ENCODE data around the gene SAP130.
A peak's percentile ranks its signal among the peaks of the same experiment; 100 is the strongest.

SAP130 gene

DNA sequence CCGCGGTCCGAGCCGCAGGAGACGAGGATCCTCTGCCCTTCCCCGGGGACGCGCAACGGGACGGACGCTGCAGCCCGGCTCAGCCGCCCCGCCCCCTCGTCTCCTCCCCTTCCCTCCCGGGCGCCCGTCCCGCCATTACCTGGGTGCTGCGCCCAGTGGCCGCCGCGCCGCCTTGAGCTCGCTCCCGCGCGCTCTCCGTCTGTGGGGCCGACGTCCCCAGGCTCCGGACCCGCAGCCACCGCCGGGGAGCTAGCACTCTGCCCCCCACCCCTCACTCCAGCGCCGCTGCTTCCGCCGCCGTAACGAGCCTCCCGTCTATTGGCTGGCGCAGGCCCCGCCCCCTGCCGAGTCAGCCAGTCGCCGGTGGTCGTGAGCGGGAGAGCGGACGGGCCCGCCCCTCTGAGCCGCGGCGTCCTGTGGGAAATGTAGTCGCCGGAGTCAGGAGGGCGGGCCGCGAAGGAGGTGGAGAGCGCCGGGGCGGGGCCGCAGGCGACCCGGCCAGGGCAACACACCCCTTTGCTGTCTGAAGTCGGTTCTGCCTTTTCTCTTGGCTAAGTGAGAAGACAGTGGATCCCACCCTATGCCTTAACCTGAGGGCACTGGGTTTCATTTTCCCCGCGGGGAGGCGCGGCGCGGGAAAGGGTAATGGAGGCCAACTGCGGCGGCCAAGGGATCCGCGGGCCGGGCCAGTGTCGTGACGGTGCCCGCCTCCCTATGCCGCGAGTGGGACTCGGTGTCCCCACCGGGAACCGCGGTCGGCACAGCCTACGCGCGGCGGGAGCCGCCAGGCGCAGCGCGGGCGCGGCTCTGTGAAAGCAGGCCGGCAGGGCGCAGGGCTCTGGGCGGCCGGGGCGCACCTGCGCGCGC lies at the start of gene SAP130:
SAP130 (minus strand) TSS at position 259 of the 867 bp plus-strand sequence. CDS start 1,767 bp downstream, outside the sequence.
- DNase-seq: peak; percentile 97

DNA sequence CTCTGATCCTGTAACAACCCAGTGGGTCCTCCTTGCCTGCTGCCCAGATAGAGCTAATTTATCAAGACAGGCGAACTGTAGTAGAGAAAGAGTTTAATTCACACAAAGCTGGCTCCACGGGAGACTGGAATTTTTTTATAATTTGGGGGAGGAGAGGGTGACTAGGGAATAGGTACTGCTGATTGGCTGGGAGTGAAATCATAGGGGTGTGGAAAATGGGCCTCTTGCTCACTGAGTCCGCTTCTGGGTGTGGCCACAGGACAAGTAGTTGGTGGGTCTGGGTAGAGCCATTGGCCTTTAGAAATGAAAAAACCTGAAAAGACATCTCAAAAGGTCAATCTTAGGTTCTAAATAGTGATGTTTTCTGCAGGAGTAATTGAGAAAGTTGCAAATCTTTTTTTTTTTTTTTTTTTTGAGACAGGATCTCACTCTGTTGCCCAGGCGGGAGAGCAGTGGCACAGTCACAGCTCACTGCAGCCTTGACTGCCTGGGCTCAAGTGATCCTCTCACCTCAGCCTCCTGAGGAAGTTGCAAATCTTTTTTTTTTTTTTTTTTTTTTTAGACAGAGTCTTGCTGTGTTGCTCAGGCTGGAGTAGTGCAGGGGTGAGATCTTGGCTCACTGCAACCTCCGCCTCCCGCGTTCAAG lies 48.7 kb upstream of the SAP130 start:
- DNase-seq: no peak

DNA sequence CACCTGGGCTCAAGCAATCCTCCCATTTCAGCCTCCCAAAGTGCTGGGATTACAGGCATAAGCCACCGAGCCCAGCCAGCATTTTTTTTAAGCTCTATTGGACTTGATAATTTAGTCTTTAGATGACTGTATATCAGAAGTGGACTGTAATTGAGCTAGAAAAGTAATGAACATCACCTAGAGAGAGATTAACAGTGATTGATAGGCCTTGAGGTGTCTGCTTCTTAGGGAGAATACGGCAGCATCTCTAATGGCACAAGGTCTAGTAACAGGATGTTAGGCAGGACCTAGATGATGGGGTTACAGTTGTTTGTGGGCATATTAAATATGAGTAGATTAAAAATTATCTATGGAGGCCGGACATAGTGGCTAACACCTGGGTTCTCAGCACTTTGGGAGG lies 45.4 kb upstream of the SAP130 start:
- no peak for DNase-seq

DNA sequence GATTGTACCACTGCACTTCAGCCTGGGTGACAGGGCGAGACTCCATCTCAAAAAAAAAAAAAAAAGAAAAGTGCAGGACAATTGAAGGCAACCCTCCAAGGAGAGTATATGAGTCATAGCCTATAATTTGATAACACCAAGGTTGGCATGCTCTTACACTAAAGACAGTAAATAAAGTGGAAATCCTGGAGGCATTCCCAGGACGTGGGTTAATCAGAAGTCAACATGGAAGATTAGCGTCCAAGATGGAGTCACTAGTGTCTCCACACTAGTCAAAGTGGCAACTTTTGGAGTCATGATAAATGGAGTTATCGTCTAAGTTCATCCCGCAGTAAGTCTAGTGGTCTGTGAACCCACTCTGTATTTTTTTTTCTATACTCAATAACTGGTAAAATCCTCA lies 41.9 kb upstream of the SAP130 start:
- no peak for DNase-seq

DNA sequence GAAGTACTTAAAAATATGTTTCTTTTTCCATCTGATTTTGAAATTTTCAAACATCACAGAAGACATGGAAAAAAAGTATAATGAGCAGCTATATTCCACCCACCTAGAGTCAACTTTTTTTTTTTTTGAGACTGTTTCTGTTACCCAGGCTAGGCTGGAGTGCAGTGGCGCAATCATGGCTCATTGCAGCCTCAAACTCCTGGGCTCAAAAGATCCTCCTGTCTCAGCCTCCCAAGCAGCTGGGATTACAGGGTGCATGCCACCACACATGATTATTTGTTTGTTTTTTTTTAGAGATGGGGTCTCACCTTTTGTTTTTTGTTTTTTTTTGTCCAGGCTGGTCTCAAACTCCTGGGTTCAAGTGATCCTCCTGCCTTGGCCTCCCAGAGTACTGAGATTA lies 36.5 kb upstream of the SAP130 start:
- no peak for DNase-seq

DNA sequence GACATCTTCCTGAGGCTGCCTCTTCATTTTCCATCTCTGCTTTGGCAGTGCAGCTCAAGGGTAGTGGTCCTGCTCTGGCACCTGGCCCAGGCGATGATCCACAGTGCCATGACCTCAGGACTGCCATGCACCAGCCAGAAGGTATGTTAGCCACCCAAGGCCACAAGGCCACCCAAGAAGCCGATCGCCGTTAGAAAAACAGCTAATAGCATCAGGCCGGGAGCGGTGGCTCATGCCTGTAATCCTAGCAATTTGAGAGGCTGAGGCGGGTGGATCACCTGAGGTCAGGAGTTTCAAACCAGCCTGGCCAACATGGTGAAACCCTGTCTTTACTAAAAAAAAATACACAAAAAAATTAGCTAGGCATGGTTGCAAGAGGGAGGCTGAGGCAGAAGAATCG lies 34.7 kb upstream of the SAP130 start:
- DNase-seq: no peak

DNA sequence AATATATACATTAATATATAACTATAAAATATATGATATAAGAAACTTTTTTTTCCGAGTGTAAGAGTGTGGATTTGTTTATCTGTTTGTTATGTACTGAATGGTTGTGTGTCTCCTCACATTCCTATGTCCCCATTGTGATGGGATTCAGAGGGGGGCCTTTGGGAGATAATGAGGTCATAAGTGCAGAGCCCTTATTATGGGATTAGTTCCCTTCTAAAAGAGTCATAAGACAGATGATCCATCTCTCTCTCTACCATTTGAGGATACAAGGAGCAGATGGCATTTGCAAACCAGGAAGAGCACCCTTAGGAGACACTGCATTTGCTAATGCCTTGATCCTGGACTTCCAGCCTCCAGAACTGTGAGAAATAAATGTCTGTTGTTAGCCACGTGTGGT lies 30.3 kb upstream of the SAP130 start:
- DNase-seq: no peak

DNA sequence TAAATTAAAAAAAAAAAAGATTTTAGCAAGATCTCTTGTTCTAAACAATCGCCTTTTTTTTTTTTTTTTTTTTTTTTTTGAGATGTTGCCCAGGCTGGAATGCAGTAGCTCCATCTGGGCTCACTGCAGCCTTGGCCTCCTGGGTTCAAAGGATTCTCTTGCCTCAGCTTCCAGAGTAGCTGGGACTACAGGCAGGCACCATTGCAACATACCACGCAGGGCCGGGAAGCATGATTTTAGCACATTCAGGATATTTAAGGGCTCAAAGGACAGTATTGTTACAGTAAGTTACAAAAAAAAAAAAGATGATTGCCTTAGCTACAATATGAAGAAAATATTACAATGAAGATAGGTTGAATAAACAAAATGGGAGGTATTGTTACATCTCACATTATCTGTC lies 29.5 kb upstream of the SAP130 start:
- no peak for DNase-seq

DNA sequence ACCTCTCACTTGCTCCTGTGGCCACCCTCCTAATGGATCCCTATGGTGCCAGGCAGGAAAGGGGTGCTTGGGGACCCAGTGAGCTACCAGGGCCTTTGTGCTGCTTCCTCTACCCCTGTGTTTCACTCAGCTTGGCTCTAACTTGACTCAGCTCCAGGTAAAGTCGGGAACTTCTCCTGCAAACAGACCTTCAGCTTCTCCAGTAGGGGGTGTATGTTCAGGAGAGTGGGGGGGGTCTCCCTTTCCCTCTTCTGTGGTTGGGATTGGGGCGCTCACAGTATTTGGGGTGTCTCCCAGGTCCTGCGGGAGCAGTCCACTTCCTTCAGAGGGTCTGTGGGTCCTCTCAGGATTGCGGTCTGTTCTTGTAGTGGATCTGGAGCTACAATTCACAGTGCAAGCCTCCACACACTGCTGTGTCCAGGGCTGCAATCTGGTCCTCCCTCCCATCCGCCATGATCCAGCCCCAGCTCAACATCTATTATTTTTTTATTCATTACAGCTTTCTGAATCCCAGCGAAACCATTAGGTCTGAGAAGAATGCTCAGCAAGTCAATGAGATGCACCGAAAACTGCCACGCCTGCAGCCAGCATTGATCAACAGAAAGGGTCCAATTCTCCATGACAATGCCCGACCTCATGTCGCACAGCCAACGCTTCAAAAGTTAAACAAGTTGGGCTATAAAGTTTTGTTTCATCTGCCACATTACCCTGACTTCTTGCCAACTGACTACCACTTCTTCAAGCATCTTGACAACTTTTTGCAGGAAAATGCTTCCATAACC lies 26.4 kb upstream of the SAP130 start:
- no peak for DNase-seq

DNA sequence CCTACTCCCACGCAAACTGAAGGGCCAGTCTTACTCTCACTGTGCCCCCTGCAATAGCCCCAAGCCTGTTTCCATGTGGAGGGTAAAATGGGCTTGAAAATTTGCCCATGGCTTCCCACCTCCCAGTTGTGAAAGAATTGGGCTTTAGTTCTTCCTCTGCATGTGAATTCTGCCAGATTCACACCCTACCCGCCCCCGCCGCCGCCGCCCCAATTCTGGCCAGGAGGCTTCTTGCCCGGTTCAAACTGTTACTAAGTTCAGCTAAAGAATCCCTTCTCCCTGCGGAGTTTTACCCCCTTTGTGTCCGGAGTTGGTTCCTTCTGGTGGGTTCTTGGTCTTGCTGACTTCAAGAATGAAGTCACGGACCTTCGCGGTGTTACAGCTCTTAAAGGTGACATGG lies 25.5 kb upstream of the SAP130 start:
- no peak for DNase-seq

DNA sequence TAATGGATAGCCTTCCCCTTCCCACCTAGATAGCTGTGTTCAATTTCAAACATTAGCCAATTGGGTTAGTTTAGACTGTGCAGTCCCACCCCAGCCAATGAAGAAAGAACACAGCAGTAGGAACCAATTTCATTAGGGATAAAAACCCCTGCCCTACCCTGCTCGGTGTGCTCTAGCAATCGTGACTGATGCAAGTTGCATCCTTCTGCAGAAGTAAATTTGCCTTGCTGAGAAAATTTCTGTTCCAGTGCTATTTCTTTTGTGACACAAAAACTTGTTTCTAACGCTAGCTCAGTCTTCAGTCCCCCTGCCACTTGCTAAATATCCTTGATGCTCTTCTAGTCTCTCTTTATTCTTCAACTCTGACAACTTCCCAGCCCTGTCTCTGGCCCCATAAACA lies 15.2 kb upstream of the SAP130 start:
- DNase-seq: no peak

DNA sequence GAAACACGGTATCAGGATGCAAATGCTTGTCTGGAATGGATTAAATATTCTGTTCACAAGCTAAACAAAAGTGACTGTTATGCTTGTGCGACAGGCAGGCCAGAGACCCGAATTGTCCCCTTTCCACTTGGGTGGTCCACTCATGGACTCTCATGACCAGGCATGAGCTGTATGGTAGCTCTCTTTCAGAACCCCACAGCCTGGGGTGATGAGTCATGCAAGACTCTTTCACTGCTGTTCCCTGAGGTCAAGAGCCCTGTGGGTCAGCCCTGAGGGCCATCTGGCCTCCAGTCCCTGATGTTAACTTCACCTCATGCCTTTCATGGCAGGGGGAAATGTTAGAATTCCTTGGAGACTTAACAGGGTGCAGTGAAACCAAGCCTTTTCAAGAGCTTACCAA lies 13.7 kb upstream of the SAP130 start:
- DNase-seq: no peak

DNA sequence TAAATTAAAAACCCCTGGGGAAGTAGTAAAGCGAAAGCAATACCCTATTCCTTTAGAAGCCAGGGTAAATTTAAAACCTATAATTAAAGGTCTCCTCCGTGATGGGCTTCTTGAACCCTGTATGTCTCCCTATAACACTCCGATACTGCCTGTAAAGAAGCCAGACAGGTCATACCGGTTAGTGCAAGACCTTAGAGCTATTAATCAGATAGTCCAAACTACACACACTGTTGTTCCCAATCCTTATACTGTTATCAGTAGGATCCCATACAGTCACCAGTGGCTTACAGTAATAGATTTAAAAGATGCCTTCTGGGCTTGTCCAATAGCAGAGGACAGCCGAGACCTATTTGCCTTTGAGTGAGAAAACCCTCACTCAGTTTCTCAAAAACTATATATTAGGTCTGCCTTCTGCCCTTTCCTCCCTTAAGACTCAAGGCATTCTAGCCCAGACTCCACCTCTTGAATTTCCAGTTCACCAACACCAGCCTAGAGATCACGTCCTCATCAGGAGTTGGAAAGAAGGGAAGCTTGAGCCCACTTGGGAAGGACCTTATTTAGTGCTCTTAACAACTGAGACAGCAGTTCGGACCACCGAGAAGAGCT lies 12.4 kb upstream of the SAP130 start:
- no peak for DNase-seq

DNA sequence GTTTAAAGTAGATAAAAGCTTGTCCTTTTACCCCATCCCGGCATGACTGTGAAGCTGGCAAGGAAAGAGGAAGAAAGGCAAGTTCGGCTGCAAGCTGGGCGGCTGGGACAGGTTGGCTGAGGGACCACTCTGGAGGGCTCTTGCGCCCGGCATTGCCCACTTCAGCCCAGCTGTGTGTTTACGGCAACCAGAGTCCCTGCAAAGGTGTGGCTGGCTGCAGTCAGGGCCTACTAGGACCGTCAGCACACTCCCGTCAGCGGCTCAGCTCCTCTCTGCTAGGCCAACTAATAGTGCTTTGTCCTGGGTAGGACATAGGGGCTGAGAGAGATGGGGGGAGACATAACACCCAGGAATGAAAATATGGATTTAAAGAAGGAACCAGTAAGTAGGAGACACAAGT lies 11.7 kb upstream of the SAP130 start:
- DNase-seq: no peak

DNA sequence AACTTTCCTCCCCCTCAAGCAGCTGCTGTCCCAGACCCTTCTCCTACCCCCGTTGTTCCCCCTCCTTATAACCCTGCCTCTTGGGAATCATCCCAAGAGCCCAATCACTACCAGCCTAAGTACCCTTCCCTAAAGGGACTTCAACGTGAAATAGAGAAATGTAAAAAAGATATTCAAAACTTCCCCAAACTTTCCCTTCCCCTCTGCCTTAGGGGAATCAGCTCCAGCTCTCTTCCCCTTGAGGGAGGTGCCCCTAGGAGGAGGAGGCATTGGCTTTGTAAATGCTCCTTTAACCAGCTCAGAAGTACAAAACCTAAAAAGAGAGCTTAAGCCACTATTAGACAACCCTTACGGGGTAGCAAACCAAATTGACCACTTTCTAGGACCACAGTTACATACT lies 10.6 kb upstream of the SAP130 start:
- no peak for DNase-seq

DNA sequence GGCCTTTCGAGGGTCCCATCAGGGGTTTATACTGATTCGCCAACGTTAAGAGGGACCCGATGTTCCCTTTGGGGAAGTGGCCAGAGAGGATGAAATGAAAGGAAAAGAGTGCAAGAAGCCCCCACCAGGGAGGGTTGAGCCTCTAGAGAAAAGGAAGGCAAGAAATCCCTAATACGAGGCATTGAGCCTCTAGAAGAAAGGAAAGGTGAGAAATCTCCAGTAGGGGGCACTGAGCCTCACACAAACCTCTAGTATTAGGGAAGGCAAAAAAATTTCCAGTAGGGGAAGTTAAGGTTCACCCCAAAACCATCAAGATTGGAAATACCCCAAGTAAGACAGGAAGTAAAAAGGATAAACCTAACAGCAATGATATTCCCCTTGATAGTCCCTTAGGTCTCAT lies 9.8 kb upstream of the SAP130 start:
- no peak for DNase-seq

DNA sequence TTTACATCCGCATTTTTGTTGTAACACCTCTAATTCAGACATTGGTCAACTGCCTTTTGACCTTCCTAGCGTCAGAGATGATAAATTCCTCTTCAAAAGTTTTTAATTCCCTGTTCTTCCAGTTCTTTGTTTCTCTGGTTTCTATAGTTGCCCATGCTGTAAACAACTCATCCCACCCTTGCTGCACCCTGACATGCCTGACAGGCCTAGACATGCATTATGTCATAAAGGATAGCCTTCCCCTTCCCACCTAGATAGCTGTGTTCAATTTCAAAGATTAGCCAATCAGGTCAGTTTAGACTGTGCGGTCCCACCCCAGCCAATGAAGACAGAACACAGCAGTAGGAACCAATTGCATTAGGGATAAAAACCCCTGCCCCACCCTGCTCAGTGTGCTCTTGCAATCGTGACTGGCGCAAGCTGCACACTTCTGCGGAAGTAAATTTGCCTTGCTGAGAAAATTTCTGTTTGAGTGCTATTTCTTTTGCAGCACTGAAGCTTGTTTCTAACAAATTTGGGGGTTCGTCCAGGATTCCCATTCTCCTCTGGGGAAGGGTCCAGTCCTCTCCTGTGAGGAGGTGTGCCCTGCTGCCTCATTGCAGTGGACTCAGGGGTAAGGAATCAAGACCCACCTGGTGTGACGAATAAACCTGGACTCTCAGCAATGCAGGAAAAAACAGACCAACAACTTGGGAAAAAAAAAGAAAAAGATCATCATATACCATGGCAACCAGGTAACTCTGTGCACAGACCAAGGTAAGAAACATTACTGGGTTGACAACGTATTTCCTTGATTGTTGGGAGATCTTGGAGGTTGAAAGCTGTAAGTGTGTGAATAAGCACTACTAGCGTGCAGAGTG lies 9.1 kb upstream of the SAP130 start:
- no peak for DNase-seq

DNA sequence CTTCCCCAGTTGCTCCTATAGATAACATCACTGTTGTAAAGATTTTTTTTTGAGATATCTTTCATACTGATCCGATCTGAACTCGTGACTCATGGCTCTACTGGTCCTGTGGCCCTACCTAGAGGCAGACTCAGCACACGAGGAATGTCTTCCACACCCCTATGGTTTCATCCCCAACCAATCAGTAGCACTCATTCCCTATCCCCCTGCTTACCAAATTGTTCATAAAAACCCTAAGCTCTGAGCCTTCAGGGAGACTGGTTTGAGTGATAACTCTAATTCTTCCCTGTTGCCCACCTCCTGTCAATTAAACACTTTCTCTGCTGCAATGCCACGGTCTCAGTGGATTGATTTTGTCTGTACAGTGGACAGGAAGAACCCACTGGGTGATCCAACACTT lies 4.2 kb upstream of the SAP130 start:
- DNase-seq: no peak

DNA sequence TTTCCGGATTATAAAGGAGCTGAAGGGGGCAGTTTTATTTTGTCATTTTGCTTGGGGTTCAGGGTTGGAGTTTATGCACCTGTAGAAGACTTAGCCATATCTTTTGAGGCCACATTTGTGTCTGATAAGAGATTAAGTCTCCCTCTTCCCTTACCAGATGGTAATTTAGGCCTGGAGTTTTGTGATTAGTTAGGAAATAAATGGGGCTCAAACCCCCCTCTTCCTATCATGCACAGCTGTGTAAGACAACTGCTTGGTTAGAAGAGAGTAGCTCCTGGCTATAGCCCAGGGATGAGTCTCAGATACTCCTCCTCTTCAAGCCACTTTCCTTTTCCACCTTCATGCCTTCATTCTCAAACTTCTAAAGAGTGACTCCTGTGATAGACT lies 802 bp upstream of the SAP130 start:
- DNase-seq: no peak

DNA sequence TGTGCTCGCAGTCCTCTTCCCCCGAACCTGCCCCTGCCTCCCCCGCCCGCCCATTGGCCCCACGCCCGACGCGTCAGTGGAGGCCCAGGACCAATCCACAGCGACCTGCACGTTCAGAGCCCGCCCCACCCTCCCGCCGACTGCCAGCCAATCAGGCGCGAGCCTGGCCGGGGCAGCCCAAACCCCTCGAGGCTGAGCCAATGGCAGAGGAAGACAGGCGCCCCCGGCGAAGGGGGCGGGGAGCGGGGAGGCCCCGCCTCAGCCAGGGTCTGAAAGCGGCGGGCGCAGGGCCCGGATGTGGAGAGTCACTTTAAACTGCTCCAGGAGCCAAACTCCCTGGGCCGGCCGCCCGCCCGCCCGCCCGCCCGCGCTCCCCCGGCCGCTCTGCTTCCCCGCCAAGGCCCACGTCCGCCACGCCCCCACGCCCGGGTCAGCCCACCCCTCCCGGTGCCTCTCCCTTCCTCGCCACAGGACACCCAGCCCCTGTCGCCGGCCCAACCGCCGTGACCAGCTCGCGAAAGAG lies 520 bp downstream of the SAP130 start:
- DNase-seq: peak; percentile 99

DNA sequence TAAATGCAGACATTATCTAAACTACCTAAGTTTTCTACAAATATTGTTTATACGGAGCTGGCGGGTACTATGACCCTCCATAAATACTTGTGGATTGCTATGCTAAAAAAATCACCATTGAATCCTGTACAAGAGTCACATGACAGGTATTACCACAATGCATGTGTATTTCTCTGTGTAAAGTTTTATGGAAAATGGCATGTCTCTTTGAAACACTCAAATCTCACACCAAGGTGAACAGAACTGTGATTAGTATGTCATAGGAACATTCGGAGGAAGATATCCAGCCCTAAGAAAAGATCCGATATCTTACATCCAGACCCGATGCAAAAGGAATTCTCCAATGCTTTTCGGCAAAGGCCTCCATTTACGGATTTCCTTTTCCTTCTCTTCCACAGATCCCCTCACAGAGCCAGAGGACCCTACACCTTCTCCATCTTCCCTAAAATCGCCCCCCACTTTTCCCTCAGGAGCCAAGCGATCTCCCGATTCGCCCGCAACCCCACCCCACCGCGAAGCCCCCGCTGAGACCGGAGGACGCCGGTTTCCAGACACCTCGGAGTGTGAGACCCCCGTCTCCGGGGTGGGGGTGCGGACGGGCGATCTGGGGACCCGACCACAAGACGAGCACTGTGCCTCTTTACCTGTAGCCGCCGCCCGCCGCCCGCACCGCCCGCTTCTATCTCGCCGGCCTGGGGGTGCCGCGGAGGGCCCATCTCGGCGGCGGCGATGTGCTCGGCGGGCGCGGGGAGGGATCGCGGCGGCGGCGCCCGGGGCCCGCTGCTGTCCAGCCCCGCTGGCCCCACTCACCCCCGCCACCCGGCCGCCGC lies 1.2 kb downstream of the SAP130 start:
- DNase-seq: no peak

Data from NCI-H345 (cell line).